SU-DHL-6 (cell line): ENCODE measurements around the gene RYR2.

ENCODE experiments used
- H2AFZ ChIP-seq: fragments of 200-600 bp; sonication (generic); 2 replicates; pipeline ENCODE4 v1.6.1; 2014; ENCODE audit warnings: low read depth, mild to moderate bottlenecking, moderate library complexity, mixed read lengths, antibody characterized with exemption, low read length; ENCODE audit not compliant: severe bottlenecking
- H3F3A ChIP-seq: fragments of 200-600 bp; shearing (Covaris generic); 2 replicates; pipeline ENCODE4 v1.6.0; 2016; ENCODE audit warnings: antibody characterized with exemption, mild to moderate bottlenecking; ENCODE audit not compliant: insufficient read depth
- H3K27ac ChIP-seq: fragments of 200-600 bp; sonication (generic); 2 replicates; pipeline ENCODE4 v1.5.1; 2016; ENCODE audit warnings: low read depth, mild to moderate bottlenecking, low read length, moderate library complexity, mixed read lengths
- H3K27me3 ChIP-seq: fragments of 200-600 bp; sonication (generic), shearing (Covaris generic); 2 replicates; pipeline ENCODE4 v1.6.0; 2014; ENCODE audit warnings: mild to moderate bottlenecking, low read length
- H3K36me3 ChIP-seq: fragments of 200-600 bp; sonication (generic); 2 replicates; pipeline ENCODE4 v1.6.1; 2014; ENCODE audit warnings: mild to moderate bottlenecking, low read length, mixed read lengths
- H3K4me2 ChIP-seq: fragments of 300-600, 200-600 bp; shearing (Covaris generic), sonication (generic); 2 replicates; pipeline ENCODE4 v1.6.0; 2014; ENCODE audit warnings: low read length, low read depth, mild to moderate bottlenecking; ENCODE audit not compliant: poor library complexity, severe bottlenecking
- H3K4me3 ChIP-seq: fragments of 200-600 bp; sonication (generic); 2 replicates; pipeline ENCODE4 v1.5.1; 2014; ENCODE audit warnings: antibody characterized with exemption, low read length, mild to moderate bottlenecking, mixed read lengths; ENCODE audit not compliant: insufficient read depth, poor library complexity, severe bottlenecking
- H3K79me2 ChIP-seq: fragments of 200-600 bp; sonication (generic); 2 replicates; pipeline ENCODE4 v1.6.1; 2014; ENCODE audit warnings: mild to moderate bottlenecking, low read length, moderate library complexity; ENCODE audit not compliant: insufficient read depth
- H3K9ac ChIP-seq: fragments of 200-600 bp; sonication (generic); 2 replicates; pipeline ENCODE4 v1.7.0; 2014; ENCODE audit warnings: mild to moderate bottlenecking, low read length
- H3K9me2 ChIP-seq: fragments of 200-600 bp; sonication (generic); replicated peaks from 2 replicates; pipeline ENCODE4 v1.6.1; 2014; ENCODE audit warnings: low read length; ENCODE audit not compliant: insufficient read depth
- H3K9me3 ChIP-seq: fragments of 200-600 bp; sonication (generic); 2 replicates; pipeline ENCODE4 v1.6.1; 2014; ENCODE audit warnings: low read length, mixed read lengths; ENCODE audit not compliant: insufficient read depth
- H4K20me1 ChIP-seq: fragments of 200-600 bp; sonication (generic); 2 replicates; pipeline ENCODE4 v1.6.1; 2014; ENCODE audit warnings: low read depth, mild to moderate bottlenecking, antibody characterized with exemption, low read length, moderate library complexity, mixed read lengths
- CTCF ChIP-seq: fragments of 200-600 bp; sonication (generic); IDR thresholded peaks from one replicate; pipeline ENCODE4 v1.5.1; 2017; ENCODE audit warnings: antibody characterized with exemption, mild to moderate bottlenecking, low read length, moderate library complexity; ENCODE audit not compliant: insufficient read depth, poor library complexity, severe bottlenecking
- EZH2phosphoT487 ChIP-seq: fragments of 200-600 bp; sonication (generic), shearing (Covaris generic); conservative IDR thresholded peaks from 2 replicates; pipeline ENCODE4 v1.6.1; 2018; ENCODE audit warnings: mild to moderate bottlenecking, antibody characterized with exemption, low read length, moderate library complexity, mixed read lengths

RYR2 gene

GRCh38 chr1:237745545-237745944 is 703.6 kb downstream of the RYR2 start:
- Histone ChIP-seq H3K4me3 (no peak overlapping the region), H3K27ac (no peak overlapping the region), H3F3A (no peaks in the 10 kb centered on the region), H3K9ac (no peak overlapping the region), H3K9me2 (no peaks in the 10 kb centered on the region), H3K36me3 (no peaks in the 10 kb centered on the region), H3K79me2 (no peaks in the 10 kb centered on the region), H3K27me3 (no peaks in the 10 kb centered on the region), H4K20me1 (no peaks in the 10 kb centered on the region), H3K9me3 (no peaks in the 10 kb centered on the region), H2AFZ (no peak overlapping the region), H3K4me2 (no peak overlapping the region)
- TF ChIP-seq CTCF (no peak), EZH2phosphoT487 (no peak)

- H3K9me3 ChIP-seq = no peaks in the 10 kb centered on the region
- H3K9me2 ChIP-seq = no peaks in the 10 kb centered on the region
- no peaks in the 10 kb centered on the region for H3F3A ChIP-seq
- no peaks in the 10 kb centered on the region for H3K79me2 ChIP-seq
- H3K36me3 ChIP-seq = no peaks in the 10 kb centered on the region
- no peak overlapping the region for H3K27ac ChIP-seq
- no peak overlapping the region for H2AFZ ChIP-seq
- TF ChIP-seq EZH2phosphoT487 = no peak
- no peak for TF ChIP-seq CTCF
- no peak overlapping the region for H3K4me2 ChIP-seq
- H4K20me1 ChIP-seq = no peaks in the 10 kb centered on the region
- H3K9ac ChIP-seq = no peak overlapping the region
- no peak overlapping the region for H3K4me3 ChIP-seq
- H3K27me3 ChIP-seq = no peaks in the 10 kb centered on the region
These were observed 706.4 kb downstream of the RYR2 start for GRCh38 chr1:237748171-237748960.

GRCh38 chr1:237749122-237749521 is 707.1 kb downstream of the RYR2 start:
- Histone ChIP-seq H3K4me2 (no peak overlapping the region), H3K79me2 (no peaks in the 10 kb centered on the region), H3F3A (no peaks in the 10 kb centered on the region), H3K4me3 (no peak overlapping the region), H3K27me3 (no peaks in the 10 kb centered on the region), H3K9ac (no peak overlapping the region), H3K27ac (no peak overlapping the region), H4K20me1 (no peaks in the 10 kb centered on the region), H3K36me3 (no peaks in the 10 kb centered on the region), H3K9me2 (no peaks in the 10 kb centered on the region), H3K9me3 (no peaks in the 10 kb centered on the region), H2AFZ (no peak overlapping the region)
- TF ChIP-seq EZH2phosphoT487 (no peak), CTCF (no peak)
